H1 (cell line): ENCODE measurements around the gene CCDC14. TPM values are rescaled to one million over a fixed set of nuclear protein-coding genes. Genes with fewer than 3 reads are reported as not detected.

Experiments used
- CTCF ChIA-PET: fragments of 300-600 bp; sonication (Branson Sonifier 250); formaldehyde crosslinking; loops from one replicate; lab custom pipeline; 2021; ENCODE audit not compliant: partially characterized antibody; lab: Charles Lee
- POLR2A ChIA-PET: fragments of 300-600 bp; sonication (Branson Sonifier 250); formaldehyde crosslinking; loops from one replicate; lab custom pipeline; 2021; ENCODE audit warnings: inconsistent platforms; ENCODE audit not compliant: partially characterized antibody; lab: Charles Lee
- DNase-seq, 2 experiments: peaks; one replicate each; pipeline versions ENCODE4 v3.0.0 to v3.0.0-alpha.2; 2010 to 2022; ENCODE audit warnings: low spot score in 2 of 2, low read depth in 1 of 2, mixed read lengths in 1 of 2
- FAIRE-seq: peaks from 2 replicates; lab custom pipeline; 2011; peaks lifted over from hg19 to GRCh38; lab: Jason Lieb, UNC
- H2AFZ ChIP-seq: 2 replicates; pipeline ENCODE4 v1.8.1; 2012; ENCODE audit warnings: low read length, inconsistent platforms
- H2AK5ac ChIP-seq: 2 replicates; pipeline ENCODE4 v1.6.1; 2013; ENCODE audit warnings: low read depth, low read length
- H2BK120ac ChIP-seq: replicated peaks from 2 replicates; pipeline ENCODE3; 2013; ENCODE audit warnings: low read depth, low read length, inconsistent platforms
- H2BK12ac ChIP-seq: 2 replicates; pipeline ENCODE4 v1.6.1; 2013; ENCODE audit warnings: low read depth, low read length
- H2BK15ac ChIP-seq: 2 replicates; pipeline ENCODE4 v1.6.1; 2013; ENCODE audit warnings: low read length
- H2BK20ac ChIP-seq: 2 replicates; pipeline ENCODE4 v1.6.1; 2013; ENCODE audit warnings: low read length
- H2BK5ac ChIP-seq: 2 replicates; pipeline ENCODE4 v1.6.1; 2013; ENCODE audit warnings: low read depth, low read length
- H3K14ac ChIP-seq: 2 replicates; pipeline ENCODE4 v1.6.1; 2013; ENCODE audit warnings: inconsistent platforms; ENCODE audit not compliant: insufficient read length
- H3K18ac ChIP-seq: 2 replicates; pipeline ENCODE4 v1.6.1; 2013; ENCODE audit warnings: low read length; ENCODE audit errors: extremely low read depth
- H3K23ac ChIP-seq: 2 replicates; pipeline ENCODE4 v1.6.1; 2013; ENCODE audit warnings: inconsistent platforms; ENCODE audit not compliant: insufficient read length
- H3K23me2 ChIP-seq: 2 replicates; pipeline ENCODE4 v1.6.1; 2013; ENCODE audit warnings: low read depth, low read length
- H3K27ac ChIP-seq: 2 replicates; pipeline ENCODE4 v1.6.1; 2011; ENCODE audit warnings: low read depth, low read length, inconsistent platforms
- H3K27me3 ChIP-seq, 4 experiments: replicated peaks in 1 of 4; 1 replicate in 1 of 4; 2 replicates in 3 of 4; pipeline versions ENCODE4 v1.6.1 to v1.8.1; 2011 to 2013; ENCODE audit warnings: low read length in 3 of 4, mild to moderate bottlenecking in 3 of 4, inconsistent platforms in 2 of 4, mixed read lengths in 2 of 4, moderate library complexity in 1 of 4; ENCODE audit not compliant: control insufficient read depth in 3 of 4, insufficient read depth in 3 of 4; ENCODE audit errors: extremely low read depth in 1 of 4
- H3K36me3 ChIP-seq, 4 experiments: 2 replicates each; pipeline versions ENCODE4 v1.6.1 to v1.8.1; 2011 to 2013; ENCODE audit warnings: mild to moderate bottlenecking in 4 of 4, low read length in 3 of 4, moderate library complexity in 2 of 4, control low read depth in 1 of 4, inconsistent platforms in 1 of 4; ENCODE audit not compliant: insufficient read depth in 4 of 4, control insufficient read depth in 2 of 4
- H3K4ac ChIP-seq: replicated peaks from 2 replicates; pipeline ENCODE3; 2013; ENCODE audit warnings: low read length, low read depth, mixed read lengths, inconsistent platforms; ENCODE audit not compliant: insufficient read length
- H3K4me1 ChIP-seq, 4 experiments: replicated peaks in 1 of 4; 1 replicate in 1 of 4; 2 replicates in 3 of 4; pipeline versions ENCODE4 v1.6.1 to v1.8.1; 2011 to 2013; ENCODE audit warnings: low read length in 3 of 4, inconsistent platforms in 2 of 4, mixed read lengths in 1 of 4; ENCODE audit not compliant: insufficient read depth in 4 of 4, control insufficient read depth in 3 of 4
- H3K4me2 ChIP-seq, 2 experiments: 2 replicates each; pipeline versions ENCODE4 v1.6.1 to v1.8.1; 2011 to 2013; ENCODE audit warnings: low read depth in 2 of 2, low read length in 2 of 2, control low read depth in 1 of 2, inconsistent platforms in 1 of 2, mild to moderate bottlenecking in 1 of 2; ENCODE audit not compliant: insufficient read depth in 1 of 2
- H3K4me3 ChIP-seq, 4 experiments: fragments of 200-600, 300-600 bp in 1 of 4; sonication (generic), shearing (Covaris generic), sonication (Bioruptor Twin) in 1 of 4; 2 replicates each; pipeline versions ENCODE4 v1.5.1 to v1.8.1; 2011 to 2016; ENCODE audit warnings: low read length in 4 of 4, low read depth in 3 of 4, control low read depth in 2 of 4, inconsistent platforms in 2 of 4, mild to moderate bottlenecking in 2 of 4, mixed read lengths in 1 of 4, moderate library complexity in 1 of 4; ENCODE audit not compliant: insufficient read depth in 2 of 4; ENCODE audit errors: extremely low read depth in 1 of 4
- H3K56ac ChIP-seq: replicated peaks from 2 replicates; pipeline ENCODE3; 2013; ENCODE audit warnings: low read depth, mild to moderate bottlenecking, mixed read lengths, low read length, inconsistent platforms; ENCODE audit not compliant: insufficient read length
- H3K79me1 ChIP-seq: 2 replicates; pipeline ENCODE4 v1.6.1; 2013; ENCODE audit warnings: low read depth, low read length, control low read depth
- H3K79me2 ChIP-seq, 2 experiments: 2 replicates each; pipeline versions ENCODE4 v1.6.1 to v1.8.1; 2012 to 2013; ENCODE audit warnings: low read length in 2 of 2, mild to moderate bottlenecking in 2 of 2, inconsistent platforms in 1 of 2; ENCODE audit not compliant: insufficient read depth in 2 of 2, control insufficient read depth in 1 of 2
- H3K9ac ChIP-seq, 4 experiments: replicated peaks in 1 of 4; 1 replicate in 1 of 4; 2 replicates in 3 of 4; pipeline versions ENCODE4 v1.6.1 to v1.8.1; 2011 to 2013; ENCODE audit warnings: low read depth in 3 of 4, low read length in 3 of 4, control low read depth in 2 of 4, mild to moderate bottlenecking in 2 of 4, moderate library complexity in 2 of 4, inconsistent platforms in 1 of 4; ENCODE audit errors: extremely low read depth in 1 of 4
- H3K9me3 ChIP-seq, 2 experiments: 2 replicates each; pipeline versions ENCODE4 v1.6.1 to v1.8.1; 2012 to 2013; ENCODE audit warnings: mild to moderate bottlenecking in 2 of 2, moderate library complexity in 2 of 2, control low read depth in 1 of 2, inconsistent platforms in 1 of 2, low read depth in 1 of 2, low read length in 1 of 2, mixed read lengths in 1 of 2; ENCODE audit not compliant: insufficient read depth in 2 of 2
- H4K20me1 ChIP-seq, 2 experiments: replicated peaks in 1 of 2; 2 replicates each; pipeline versions ENCODE3 to v1.8.1; 2011 to 2013; ENCODE audit warnings: inconsistent platforms in 2 of 2, low read length in 2 of 2, mild to moderate bottlenecking in 1 of 2; ENCODE audit not compliant: insufficient read depth in 2 of 2, control insufficient read depth in 1 of 2
- H4K5ac ChIP-seq: 2 replicates; pipeline ENCODE4 v1.6.1; 2013; ENCODE audit warnings: low read length, low read depth, mixed read lengths, inconsistent platforms; ENCODE audit not compliant: insufficient read length
- H4K8ac ChIP-seq: 2 replicates; pipeline ENCODE4 v1.8.0; 2013; ENCODE audit warnings: mild to moderate bottlenecking, moderate library complexity, low read length, inconsistent platforms; ENCODE audit not compliant: insufficient read depth; ENCODE audit errors: extremely low read depth
- H4K91ac ChIP-seq: replicated peaks from 2 replicates; pipeline ENCODE3; 2013; ENCODE audit warnings: low read length, mixed read lengths, inconsistent platforms; ENCODE audit not compliant: insufficient read length
- BCL11A ChIP-seq, 2 experiments: IDR thresholded peaks; one replicate each; pipeline ENCODE4 v1.6.1; 2011; ENCODE audit warnings: low read depth in 2 of 2, low read length in 2 of 2, mild to moderate bottlenecking in 2 of 2
- E2F6 ChIP-seq: IDR thresholded peaks from 2 replicates; pipeline ENCODE4 v1.6.1; 2012; ENCODE audit warnings: inconsistent platforms
- FOSL1 ChIP-seq: IDR thresholded peaks from 2 replicates; pipeline ENCODE4 v1.6.1; 2011; ENCODE audit warnings: mild to moderate bottlenecking, low read depth, low read length, moderate library complexity; ENCODE audit not compliant: insufficient read depth
- JUND ChIP-seq: IDR thresholded peaks from 2 replicates; pipeline ENCODE4 v1.6.1; 2011; ENCODE audit warnings: mild to moderate bottlenecking, improper control_type of control experiment, low read length
- polyA plus RNA-seq, 7 experiments: library from polyadenylated mRNA; depleted of rRNA in 3 of 7; stranded (reverse) in 5 of 7; unstranded in 2 of 7; fragments of >200 nt in 5 of 7; fragments of 200-250 nt in 2 of 7; gene quantifications; 1 replicate in 5 of 7; 2 replicates in 1 of 7; 4 replicates in 1 of 7; pipeline versions ENCODE4 v1.2.1 to v1.2.3, GENCODE V29; 2011 to 2013; ENCODE audit warnings: missing spikeins in 2 of 7, mixed read lengths in 2 of 7
- total RNA-seq: library from RNA; stranded (reverse); fragmentation: NEBNext Ultra II Directional; extraction: Animal tissue kit (Norgen Biotek cat#: 25700); gene quantifications from 2 replicates; pipeline ENCODE4 v1.2.1, GENCODE V29; 2021

The CCDC14 gene
- total and polyA plus RNA-seq, 2 of the 8 experiments (the other 6 are each of a cell fraction or from before 2014, with no cell fraction given), result 53.6 to 95.7 TPM

DNA sequence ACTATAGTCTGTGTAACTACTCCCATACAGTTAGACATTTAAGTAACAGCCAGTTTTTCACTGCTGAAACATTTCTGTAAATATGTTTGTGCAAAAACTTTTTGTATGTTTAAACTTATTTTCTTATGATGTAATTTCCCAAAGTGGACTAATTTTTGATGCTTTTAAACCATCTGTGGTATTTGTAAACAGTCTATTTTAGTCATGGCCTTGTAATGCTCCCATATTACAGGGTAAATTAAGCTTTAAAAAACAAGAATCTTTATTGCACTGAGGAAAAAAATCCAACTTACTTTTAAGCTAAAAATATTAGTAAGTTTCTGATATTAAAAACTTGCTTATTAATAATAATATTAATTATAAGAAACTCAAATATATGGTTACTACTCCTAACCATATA is 13.5 kb downstream of the CCDC14 start:
- H3K9me3 ChIP-seq, result no peaks in the 10 kb centered on the region
- no peak overlapping the region for H3K4me3 ChIP-seq
- H3K27ac ChIP-seq, result no peak overlapping the region
- H4K8ac ChIP-seq, result no peak overlapping the region
- POLR2A ChIA-PET, result interaction anchor here (1.4 kb wide), 1 partner anchor 13 kb away, joined by 3 read pairs; no protein-coding TSS in a partner anchor
- H3K23me2 ChIP-seq, result no peaks in the 10 kb centered on the region
- no peak overlapping the region for H2AK5ac ChIP-seq
- H3K79me2 ChIP-seq, result no peaks in the 10 kb centered on the region
- no peak for FAIRE-seq
- no peak for DNase-seq
- peaks cover 12 to 85% (median 42%) of the 10 kb centered on the region in 4 experiments for H3K36me3 ChIP-seq
- TF ChIP-seq E2F6, result no peak
- no peak for TF ChIP-seq FOSL1
- TF ChIP-seq JUND, result no peak
- no peak for TF ChIP-seq BCL11A (IDR thresholded peaks at IDR 0.05; ENCODE audit: low read depth in 2 of 2, low read length in 2 of 2)
- no peak overlapping the region for H2AFZ ChIP-seq
- no peak overlapping the region for H2BK15ac ChIP-seq
- no peaks in the 10 kb centered on the region for H3K79me1 ChIP-seq
- no peaks in the 10 kb centered on the region for H3K27me3 ChIP-seq
- H3K18ac ChIP-seq, result no peak overlapping the region
- H3K4me1 ChIP-seq, result no peaks in the 10 kb centered on the region
- no peak overlapping the region for H3K4ac ChIP-seq
- H3K9ac ChIP-seq, result no peak overlapping the region
- no peak overlapping the region for H4K5ac ChIP-seq
- H3K4me2 ChIP-seq, result no peak overlapping the region
- H3K14ac ChIP-seq, result no peak overlapping the region
- H4K20me1 ChIP-seq, result peaks cover 0 to 1% of the 10 kb centered on the region in 2 experiments
- CTCF ChIA-PET, result no interaction called here
- no peak overlapping the region for H2BK120ac ChIP-seq
- H2BK12ac ChIP-seq, result no peak overlapping the region
- no peak overlapping the region for H2BK20ac ChIP-seq
- no peak overlapping the region for H3K23ac ChIP-seq
- no peak overlapping the region for H2BK5ac ChIP-seq
- H4K91ac ChIP-seq, result no peak overlapping the region
- H3K56ac ChIP-seq, result no peak overlapping the region
